HG03066 (cell line): ENCODE data around the gene C4orf50.

Experiments
- ATAC-seq: cut with Tn5 transposase; IDR thresholded peaks from one replicate; pipeline ENCODE4 v1.9.1; 2021; ENCODE audit warnings: low read depth; ENCODE audit not compliant: unreplicated experiment

C4orf50 gene

DNA sequence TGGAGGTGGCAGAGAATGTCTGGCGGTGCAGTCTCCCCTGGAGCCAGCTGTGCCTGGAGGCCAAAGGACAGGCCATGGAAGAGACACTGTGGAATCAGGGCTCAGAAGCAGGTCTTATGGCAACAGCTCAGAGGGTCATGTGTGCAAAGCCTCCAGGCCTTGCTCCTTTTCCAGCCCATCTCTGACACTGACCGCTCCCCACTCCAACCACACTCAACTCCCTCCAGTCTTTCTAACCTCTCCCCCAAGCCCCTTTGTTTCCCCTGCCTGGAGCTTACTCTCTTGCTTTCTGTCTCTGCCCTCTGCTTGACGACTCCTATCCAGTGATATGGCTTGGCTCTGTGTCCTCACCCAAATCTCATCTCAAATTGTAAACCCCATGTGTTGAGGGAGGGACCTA is 91.1 kb downstream of the C4orf50 start:
- ATAC-seq: no peak

DNA sequence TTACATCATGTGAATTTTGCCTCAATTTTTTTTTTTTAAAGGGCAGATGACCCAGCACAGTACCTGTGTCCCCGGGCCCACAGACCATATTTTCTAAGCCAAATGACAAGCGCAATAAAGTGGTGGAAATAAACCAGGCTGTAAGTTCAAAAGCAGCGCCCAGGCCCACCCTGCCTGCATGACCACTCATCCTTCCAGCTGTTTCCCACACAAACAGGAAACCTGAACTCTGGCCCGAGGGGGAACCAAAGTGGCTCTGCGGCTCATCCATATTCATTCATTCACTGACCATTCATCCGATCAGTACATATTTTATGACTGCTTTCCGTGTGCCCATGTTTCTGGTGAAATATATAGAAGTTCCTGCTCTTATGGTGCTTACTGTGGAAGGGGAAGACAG is 91.6 kb downstream of the C4orf50 start:
- no peak for ATAC-seq

DNA sequence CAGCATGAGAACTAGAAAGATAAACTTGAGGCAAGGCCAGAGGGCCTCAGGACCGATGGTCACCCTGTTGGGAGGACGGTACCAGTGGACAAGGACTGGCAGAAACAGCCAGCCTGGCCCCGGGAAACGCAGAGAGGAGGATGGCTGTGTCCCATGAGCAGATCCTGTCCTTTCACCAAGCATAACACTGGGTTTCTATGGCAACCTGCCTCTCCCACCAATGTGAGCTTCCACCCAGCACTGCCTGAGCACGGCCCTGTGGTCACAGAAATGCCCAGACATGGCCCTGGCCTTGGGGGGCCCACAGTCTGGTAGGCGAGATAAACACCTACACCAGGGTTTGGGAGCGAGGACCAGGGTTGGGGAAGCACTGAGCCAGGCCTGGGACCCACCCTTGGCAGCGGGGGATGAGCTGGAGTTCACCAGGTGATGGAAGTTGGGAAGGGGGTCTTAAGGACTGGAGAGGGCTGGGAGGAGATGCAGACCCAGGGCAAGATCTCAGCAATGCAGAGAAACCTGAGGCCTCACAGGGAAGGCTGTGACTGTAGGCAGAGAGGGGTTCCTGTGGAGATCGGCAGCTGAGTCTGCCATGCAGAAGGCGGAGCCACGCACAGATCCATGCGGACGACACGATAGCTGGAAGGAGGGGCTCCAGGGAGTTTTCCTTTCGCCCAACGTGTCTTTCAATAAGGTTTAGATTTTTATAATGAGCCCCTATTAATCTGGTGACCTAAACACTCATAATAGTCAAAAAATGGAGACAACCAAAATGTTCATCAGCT is 92.6 kb downstream of the C4orf50 start:
- no peak for ATAC-seq

DNA sequence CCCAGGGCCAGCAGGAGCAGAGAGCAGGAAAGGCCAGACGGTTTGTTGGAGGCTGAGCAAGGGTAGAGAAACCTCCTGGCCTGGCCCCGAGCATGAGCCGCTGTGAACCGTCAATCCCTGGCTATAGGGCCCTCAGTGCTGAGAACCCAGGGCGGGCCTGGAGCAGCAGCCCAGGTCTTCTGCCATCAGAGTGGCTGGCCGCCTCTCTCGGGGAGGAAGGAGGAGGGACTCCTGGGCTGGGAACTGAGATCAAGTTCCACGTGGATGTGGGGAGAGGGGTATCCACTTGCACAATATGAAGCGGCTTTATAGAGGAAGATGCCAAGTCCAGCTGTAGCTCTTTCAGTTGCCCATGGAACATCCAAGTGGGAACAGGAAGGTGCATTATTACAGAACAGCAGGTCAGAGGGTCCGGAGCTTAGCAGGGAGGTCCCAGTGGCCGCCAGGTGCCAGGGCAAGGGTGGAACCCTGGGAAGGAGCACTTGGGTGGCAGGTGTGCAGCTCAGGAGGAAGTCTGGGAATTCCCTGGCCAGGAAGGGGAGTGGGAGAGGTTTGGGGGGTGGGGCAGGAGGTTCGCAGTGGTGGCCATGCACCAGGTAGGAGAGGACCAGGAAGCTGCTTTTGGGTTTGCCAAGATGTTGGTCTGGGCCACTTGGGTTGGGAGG is 93.6 kb downstream of the C4orf50 start:
- no peak for ATAC-seq

DNA sequence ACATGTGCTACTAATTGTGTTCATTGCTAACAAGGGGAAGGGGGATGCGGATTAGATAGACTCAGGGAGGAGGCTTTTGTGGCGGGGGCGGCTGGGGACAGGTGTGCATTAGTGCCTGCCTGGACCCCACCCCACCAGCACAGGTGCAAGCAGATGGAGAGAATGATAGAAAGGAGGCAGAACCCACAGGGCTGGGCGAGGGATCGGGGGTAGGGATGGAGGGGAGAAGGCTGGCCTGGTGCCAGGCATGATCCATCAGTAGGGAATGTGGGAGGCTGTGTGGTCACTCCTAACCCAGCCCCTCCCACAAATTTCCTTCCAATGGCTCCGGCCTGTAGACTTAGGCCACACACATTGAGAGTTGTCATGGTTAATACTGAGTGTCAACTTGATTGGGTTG is 94.9 kb downstream of the C4orf50 start:
- no peak for ATAC-seq

DNA sequence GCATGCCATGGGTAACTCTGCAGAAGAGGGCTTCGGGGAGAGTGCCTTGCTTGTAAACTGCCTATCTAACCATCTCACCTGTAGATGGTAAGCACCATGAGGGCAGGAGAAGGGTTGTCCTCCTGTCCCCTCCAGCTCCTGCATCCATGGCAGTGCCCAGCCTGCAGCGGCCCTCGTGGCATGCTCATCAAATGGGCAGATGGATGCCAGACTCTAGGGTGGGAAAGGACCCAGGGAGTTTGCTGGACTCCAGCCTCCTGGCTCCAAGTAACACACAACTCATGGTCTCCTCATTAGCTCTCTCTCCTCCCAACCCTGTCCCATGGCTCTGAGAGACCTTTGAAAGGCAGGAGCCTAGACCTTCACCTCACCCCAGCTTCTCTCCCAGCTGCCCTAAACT is 95.7 kb downstream of the C4orf50 start:
- ATAC-seq: no peak

DNA sequence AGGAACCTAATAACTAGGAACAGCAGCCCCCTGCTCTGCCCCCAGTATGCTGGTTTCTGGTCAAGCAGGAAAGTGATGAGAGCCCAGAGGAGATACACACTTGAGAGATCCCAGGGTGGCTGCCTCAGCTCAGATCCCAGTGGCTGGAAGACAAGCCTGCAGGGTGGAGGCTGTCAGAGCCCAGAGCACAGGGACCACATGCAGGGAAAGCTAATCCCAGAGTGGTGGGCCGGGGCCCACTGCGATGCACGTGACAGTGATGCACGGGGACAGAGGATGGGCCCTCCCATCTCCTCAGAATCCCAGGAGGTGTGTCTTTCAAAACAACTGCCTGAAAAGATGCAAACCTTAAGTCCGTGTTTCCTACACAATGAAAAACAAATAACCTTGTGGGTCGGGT is 96.2 kb downstream of the C4orf50 start:
- no peak for ATAC-seq

DNA sequence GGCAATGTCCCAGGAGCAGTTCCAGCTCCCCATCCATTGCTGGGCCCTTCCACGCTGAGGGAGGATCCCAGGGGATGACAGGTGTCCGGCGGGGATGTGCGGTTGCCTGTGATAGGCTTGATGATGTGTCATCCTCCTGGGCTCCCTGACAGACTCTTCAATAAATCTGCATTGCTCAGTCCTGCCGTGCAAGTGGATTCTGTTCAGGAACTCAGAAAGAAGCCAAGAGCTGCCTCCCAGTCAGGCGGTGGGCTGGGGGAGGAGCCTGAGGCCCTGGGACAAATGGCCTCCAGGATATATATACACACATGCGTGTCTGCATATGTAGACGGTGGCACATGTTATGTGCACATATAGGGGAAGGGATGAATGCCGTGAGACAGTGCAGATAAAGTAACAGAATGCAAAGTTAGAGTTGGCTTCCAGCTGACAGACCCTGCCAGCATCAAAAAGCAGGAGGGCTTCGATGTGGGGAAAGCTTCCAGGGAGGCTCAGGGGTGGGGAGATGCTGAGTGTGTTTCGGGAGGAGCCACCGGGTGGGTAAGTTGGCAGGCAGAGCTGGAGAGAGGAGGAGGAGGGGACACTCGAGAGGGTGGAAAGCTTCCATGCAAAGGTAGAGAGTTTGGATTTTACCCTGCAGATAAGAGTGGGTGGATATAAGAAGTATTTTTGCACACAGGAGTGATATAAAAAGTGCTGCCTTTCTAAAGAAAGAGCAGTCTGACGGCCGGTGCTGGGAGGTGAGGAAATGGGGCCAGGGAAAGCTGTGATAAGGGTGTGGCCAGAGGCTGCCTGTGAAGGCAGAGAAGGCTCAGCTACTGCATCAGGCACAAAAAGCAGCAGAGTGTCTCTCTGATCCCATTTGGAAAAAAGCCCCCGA is 96.9 kb downstream of the C4orf50 start:
- ATAC-seq: no peak

DNA sequence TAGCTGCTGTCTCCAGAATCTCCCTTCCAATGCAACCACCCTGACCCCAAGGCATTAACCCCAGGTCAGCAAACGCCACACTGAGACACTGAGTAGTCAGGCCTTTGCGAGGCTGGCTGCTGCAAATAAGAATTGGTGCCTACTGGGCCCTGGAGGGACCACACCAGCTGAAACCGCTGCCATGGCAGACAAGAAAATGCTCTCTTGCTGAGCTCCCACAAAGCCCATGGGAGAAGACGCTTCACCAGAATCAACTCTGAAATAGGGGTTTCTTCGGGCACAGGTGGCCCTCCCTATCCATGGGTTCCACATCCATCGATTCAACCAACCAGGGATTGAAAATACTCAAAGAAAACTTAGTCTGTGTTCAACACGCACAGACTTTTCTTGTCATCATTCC is 98.7 kb downstream of the C4orf50 start:
- no peak for ATAC-seq

DNA sequence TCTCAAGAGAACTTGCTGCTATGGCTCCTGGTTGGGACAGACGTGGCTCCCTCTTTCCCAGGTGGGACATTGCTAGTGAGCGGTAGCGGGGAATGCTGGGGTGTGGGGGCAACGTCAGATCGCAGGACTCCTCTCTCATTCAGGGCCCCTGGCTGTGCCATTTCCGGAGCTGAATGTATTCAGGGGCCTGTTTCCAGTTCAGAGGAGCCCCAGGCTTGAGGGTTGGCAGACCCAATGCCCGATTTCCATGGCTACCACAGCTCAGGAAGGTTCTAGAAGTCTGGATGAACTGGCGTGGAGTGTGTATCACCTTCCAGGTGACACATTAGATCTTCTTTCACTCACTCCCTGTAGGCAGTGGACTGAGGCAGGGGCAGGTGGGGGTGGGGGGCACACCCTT is 99.2 kb downstream of the C4orf50 start:
- ATAC-seq: no peak

DNA sequence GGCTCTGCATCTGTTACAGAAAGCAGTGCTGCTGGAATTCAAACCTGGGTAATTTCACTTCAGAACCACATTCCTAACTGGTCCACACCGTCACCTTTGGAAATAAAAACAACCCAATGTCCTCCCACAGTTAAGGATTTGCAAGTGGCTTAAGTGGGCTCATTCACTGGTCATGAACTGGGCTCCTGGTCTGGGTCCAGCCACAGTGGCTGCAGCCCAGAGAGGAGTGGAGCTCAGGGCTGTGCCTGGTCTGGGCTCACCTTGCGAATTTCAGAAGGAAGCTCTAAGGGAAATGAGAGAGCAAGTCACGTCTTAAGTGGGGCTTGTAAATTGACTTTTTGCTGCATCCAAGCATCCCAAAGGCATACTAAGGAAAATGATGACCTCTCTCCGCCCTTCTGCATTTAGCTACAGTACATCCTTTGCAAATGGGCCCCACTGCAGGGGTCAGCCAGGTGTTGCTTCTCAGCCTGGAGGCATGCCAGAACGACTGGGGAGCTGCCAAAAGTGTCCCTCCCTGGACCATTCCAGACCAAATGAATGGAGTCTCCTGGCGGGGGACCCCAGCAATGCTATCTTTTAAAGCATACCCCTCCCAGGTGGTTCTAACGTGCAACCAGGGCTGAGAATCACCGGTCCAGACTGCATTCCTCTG is 99.8 kb downstream of the C4orf50 start:
- ATAC-seq: no peak

DNA sequence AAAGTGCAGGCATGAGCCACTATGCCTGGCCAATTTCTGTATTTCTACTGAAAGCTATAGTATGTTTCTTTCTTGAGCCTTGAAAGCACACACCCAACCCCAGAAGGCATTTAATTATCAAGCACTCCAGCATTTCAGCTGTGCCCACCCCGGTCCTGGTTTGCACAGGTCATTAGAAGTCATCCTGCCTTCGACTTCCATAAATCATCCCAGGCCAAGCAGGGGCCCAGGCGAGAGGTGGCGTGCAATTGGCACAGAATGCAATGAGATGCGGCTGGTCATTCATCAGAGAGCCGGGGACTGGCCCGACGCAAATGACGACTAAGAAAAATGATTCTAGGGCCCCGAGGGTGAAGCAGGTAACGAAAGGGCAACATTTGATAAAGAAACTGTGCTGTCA is 100.6 kb downstream of the C4orf50 start:
- no peak for ATAC-seq

DNA sequence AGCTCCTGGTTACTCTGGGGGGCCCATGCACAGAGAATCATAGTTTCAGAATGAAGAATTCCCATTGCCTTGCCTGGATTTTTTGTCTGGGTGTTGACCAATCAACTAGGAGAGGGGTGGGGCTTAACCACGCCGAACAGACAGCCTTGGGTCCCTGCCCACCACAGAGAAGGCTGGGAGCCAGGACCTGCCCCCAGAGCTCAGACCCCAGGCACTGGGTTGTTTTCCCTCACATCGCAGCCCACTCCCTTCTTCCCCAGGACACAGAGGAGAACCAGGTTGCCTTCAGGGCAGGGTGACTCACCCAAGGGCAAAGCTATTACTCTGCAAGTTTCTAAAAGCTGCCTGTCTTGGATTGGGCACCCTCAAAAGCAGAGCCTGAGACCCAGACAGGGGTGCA is 102.0 kb downstream of the C4orf50 start:
- ATAC-seq: no peak

DNA sequence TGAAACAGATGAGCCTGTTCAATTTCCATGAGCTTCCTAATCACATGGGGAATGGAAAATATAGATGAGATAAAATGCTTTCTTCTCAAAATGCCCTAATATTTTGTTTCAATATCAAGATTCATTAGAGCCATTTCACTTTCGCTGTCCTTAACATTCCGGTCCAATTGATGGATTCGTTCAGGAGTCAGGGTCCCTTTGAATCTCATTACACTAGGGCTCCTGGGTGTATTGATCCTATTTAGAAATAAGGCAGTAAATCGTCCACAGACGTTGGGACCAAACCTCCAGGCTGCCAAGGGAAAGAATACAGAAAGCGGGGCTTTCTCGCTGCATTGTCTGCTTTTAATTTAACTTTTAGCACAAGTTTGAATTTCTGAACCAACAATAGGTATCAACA is 104.8 kb downstream of the C4orf50 start:
- no peak for ATAC-seq

DNA sequence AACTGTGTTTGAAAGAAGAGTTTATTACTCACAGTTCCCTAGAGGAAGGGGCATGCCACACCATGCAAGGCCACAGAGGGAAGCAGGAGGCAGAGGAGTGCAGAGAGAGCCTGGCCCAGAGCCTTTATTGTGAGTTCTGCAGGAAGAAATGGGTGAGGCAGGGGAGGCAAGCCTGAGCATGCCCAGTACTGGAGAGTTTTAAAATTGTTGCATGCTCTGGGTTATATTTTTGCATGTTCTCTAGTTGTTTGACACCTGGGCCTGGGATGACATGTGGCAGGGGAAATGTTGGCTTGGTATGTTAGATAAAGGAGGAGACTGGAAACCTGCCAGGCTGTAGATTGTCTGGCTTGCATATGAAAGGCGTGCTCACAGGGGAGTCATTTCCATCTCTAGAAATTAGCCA is 105.6 kb downstream of the C4orf50 start:
- no peak for ATAC-seq

DNA sequence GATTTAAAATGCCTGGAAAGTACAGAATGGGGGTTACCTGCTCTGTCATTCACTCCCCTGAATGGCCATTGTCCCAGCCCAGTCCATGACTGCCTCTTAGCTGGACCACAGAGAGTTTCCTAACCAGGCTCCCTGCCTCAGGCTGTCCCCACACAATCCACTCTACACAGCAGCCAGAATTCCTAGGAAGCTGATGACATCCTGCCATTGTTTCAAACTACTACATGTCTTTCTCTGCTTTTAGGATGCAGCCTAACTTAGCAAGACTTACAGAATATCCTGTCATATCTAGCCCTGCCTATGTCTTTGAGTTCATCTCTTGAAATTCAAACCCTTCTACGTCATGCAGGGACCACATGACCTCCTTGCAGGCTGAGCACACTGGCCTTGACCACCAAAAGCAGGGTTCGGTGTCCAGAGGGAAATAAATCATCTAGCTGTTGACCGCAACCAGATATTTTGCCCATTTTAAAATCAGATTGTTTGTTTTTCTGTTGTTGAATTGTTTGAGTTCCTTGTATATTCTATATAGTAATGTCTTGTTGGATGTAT is 109.3 kb downstream of the C4orf50 start:
- no peak for ATAC-seq

DNA sequence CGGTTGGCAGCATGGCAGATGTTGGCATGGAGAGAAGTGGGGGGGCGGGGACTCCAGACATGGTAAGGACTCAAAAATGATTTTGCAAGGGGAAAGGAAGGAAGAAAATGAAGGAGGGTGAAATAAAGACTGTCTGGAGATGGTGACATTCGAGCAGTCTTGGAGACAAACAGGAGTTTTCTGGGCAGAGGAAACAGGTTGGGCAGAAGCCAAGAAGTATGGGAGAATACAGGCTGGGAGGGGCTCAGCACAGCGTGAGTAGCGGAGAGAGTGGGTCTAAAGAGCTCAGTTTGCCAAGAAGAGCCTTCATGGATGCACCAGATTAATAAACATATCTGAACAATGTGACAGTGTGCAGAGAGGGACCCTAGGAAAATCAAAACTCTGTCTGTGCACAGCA is 112.0 kb downstream of the C4orf50 start:
- no peak for ATAC-seq

DNA sequence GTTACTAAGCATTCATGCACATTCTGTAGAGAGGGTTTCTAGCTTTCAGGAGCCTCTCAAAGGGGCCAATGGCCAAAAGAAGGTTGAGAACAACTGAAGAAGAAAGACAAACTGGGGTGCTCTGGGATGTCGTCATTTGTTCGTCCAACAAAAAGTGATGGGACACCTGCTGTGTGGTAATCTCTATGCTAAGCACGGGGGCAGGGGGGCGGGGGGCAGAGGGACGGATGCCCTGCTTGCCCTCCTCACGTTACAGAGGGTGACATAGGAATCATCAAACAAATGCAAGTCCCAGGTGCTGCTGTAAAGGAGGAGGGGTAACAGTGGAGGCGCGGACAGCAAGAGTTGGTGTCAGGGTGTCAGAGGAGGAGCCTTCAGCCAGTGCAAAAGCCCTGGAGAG is 112.5 kb downstream of the C4orf50 start:
- ATAC-seq: no peak

DNA sequence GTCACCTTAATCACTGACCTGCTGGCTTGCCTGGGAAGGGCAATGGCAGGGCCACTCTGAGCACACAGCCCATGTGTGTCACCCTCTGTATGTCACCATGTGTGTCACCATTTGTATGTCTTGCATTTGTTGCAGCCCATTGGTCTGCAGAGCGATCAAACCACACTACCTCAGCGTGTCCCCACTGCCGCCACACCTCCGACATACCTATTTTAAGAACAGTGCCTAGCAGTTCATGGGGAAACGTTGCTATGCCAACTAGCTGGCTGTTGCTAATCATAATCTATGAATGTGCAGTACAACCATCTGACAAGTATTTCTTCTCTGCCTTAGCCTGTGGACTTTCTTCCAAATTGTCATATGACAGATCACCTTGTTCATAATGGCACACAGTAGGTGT is 117.4 kb downstream of the C4orf50 start:
- ATAC-seq: no peak

DNA sequence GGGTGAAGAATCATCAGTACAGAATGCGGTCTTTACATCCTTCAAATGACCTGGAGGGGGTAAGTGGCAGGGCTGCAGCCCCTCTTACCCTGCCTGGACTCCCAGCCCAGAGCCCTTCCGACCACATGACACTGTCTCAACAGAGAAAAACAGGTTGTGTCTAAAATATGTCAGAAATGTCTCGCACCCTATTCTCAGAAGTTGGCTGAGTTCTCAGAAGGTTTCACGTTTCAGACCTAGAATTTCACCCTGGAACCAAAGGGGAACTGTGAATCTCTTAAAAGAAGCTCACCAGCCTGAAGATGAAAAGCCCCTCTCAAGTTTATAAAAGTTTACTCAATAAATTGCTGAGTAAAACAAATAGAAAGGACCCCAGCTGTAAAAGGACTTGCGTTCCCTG is 118.3 kb downstream of the C4orf50 start:
- no peak for ATAC-seq

DNA sequence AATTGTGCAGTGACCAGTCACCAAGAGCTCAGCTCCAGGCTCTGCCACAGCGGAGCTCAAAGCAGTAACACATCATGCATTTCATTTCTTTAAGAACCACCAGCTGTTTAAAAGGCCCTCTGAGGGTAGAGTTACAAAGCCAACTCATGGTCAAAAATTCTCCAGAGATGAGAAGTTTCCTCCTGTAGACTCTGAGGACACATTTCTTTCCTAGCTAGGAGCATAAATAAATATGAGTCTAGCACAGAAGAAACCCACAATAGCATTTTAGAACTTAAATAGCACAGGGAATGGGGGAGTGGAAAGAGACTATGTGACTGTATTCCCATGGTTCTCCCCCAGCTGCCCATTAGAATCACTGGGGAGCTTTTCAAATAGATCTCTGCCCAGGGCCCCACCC is 118.8 kb downstream of the C4orf50 start:
- no peak for ATAC-seq
